Cardiac fibroblast (primary cell): Measurements from ENCODE around the gene DOK3.

Experiments used
- DNase-seq, 2 donors: peaks; one replicate each; pipeline versions ENCODE4 v3.0.0 to v3.0.0-alpha.2; 2010; ENCODE audit warnings: low read depth in 2 of 2
- H3K4me3 ChIP-seq, 2 donors: replicated peaks in 1 of 2; 1 replicate in 1 of 2; 2 replicates in 1 of 2; pipeline ENCODE4 v1.5.1; 2011; ENCODE audit warnings: low read depth in 2 of 2, low read length in 2 of 2, mild to moderate bottlenecking in 2 of 2, moderate library complexity in 1 of 2
- CTCF ChIP-seq: IDR thresholded peaks from one replicate; pipeline ENCODE4 v1.5.1; 2011; ENCODE audit warnings: low read depth, mild to moderate bottlenecking, low read length, inconsistent platforms

DOK3 gene

GRCh38 chr5:177545487-177546257 is 36.0 kb upstream of the DOK3 start:
- H3K4me3 ChIP-seq, result no peak overlapping the region
- no peak for TF ChIP-seq CTCF
- peak; percentile 95 to 98 for DNase-seq

GRCh38 chr5:177542816-177543465 is 33.3 kb upstream of the DOK3 start:
- H3K4me3 ChIP-seq, result no peak overlapping the region
- TF ChIP-seq CTCF, result no peak
- no peak for DNase-seq

DNA sequence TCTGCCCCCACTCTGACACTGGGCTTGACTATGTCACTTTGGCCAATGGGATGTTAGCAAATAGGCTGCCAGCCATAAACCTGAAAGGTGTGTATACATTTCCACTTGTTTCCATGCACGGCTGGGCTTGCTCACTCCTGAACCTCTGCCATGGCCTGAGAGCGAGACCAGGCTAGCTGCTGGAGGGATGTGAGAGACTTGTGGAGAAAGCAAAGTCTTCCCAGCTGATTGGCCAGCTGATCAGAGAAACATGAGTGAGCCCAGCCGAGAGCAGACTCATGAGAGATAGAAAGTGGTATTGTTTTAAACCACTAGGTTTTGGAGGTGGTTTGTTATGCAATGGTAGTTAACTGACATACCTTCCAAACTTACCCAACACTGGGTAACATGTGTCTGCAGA is 30.8 kb upstream of the DOK3 start:
- TF ChIP-seq CTCF, result no peak

DNA sequence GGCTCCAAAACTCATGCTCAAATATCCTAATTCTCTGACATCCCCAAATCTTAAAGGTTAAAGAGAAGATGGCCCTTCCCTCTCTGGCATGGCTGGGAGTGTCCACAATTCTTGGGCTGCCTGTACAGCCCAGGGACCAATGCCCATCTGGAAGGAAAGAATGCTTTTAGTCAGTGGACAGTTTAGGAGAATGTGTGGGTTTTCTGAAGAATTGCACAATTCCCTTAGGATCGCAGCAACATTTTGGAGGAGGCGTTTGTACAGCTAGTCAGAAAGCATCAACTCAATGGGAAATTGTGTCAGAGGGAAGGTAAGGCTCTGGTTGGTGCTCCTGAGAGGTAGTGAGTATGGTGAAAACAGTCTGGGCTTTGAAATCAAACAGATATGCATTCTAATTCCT is 29.8 kb upstream of the DOK3 start:
- no peak overlapping the region for H3K4me3 ChIP-seq
- peak; percentile 94 to 97 for DNase-seq
- TF ChIP-seq CTCF, result no peak

More for the DNA sequence above, 30.8 kb upstream of the DOK3 start:
- no peak for DNase-seq
- no peak overlapping the region for H3K4me3 ChIP-seq

GRCh38 chr5:177538876-177539275 is 29.2 kb upstream of the DOK3 start:
- DNase-seq, result no peak
- H3K4me3 ChIP-seq, result no peak overlapping the region
- TF ChIP-seq CTCF, result no peak

- peak; percentile 86 to 93 for DNase-seq
- TF ChIP-seq CTCF, result no peak
- H3K4me3 ChIP-seq, result no peak overlapping the region
Observed at GRCh38 chr5:177537389-177538361, 28.0 kb upstream of the DOK3 start.
